Uterus (tissue), 4 donors: ENCODE data around the gene DQX1. TPM values are rescaled to one million over a fixed set of nuclear protein-coding genes. Genes with fewer than 3 reads are reported as not detected.
A peak's percentile ranks its signal among the peaks of the same experiment; 100 is the strongest.

Experiments
- DNase-seq, 2 donors: peaks; one replicate each; pipeline ENCODE4 v3.0.0-alpha.2; 2019 to 2020
- H3K27ac ChIP-seq, 2 donors: fragments of 200-600 bp; sonication (generic); 1 replicate in 1 of 2; 2 replicates in 1 of 2; pipeline ENCODE4 v1.5.1; 2016 to 2018
- H3K27me3 ChIP-seq, 2 donors: fragments of 200-600 bp; sonication (generic); one replicate each; pipeline ENCODE4 v1.5.1; 2018 to 2019; ENCODE audit warnings: control low read depth in 1 of 2
- H3K36me3 ChIP-seq, 2 donors: fragments of 200-600 bp; sonication (generic); one replicate each; pipeline ENCODE4 v1.5.1; 2019; ENCODE audit warnings: control low read depth in 1 of 2
- H3K4me1 ChIP-seq, 2 donors: fragments of 200-600 bp; sonication (generic); one replicate each; pipeline ENCODE4 v1.5.1; 2018 to 2019; ENCODE audit warnings: control low read depth in 1 of 2
- H3K4me3 ChIP-seq, 2 donors: fragments of 200-600 bp; sonication (generic); 1 replicate in 1 of 2; 2 replicates in 1 of 2; pipeline ENCODE4 v1.5.1; 2018 to 2019; ENCODE audit warnings: mild to moderate bottlenecking in 1 of 2
- H3K9me3 ChIP-seq, 2 donors: fragments of 200-600 bp; sonication (generic); one replicate each; pipeline ENCODE4 v1.5.1; 2019; ENCODE audit warnings: control low read depth in 1 of 2
- POLR2A ChIP-seq, 2 donors: fragments of 450-650 bp; IDR thresholded peaks; one replicate each; pipeline ENCODE4 v1.6.1; 2016; ENCODE audit warnings: antibody characterized with exemption in 2 of 2, mild to moderate bottlenecking in 1 of 2, moderate library complexity in 1 of 2
- intact Hi-C: fragments of 100-400 bp; cut with DNase I; formaldehyde crosslinking; loops from one replicate; pipeline ENCODE4 v1.15.1; 2023; ENCODE audit warnings: low total_unique reads
- total RNA-seq, 4 donors: library from RNA; depleted of rRNA in 3 of 4; stranded (reverse); fragments of >200 nt in 3 of 4; gene quantifications; one replicate each; pipeline versions ENCODE4 v1.1.0 to v1.2.4, GENCODE V29; 2014 to 2023
- TF ChIP-seq, protein P1 (sequence below), 4 experiments: fragments of 200-600 bp in 2 of 4; fragments of 450-650 bp in 2 of 4; sonication (generic) in 2 of 4; IDR thresholded peaks; one replicate each; pipeline ENCODE4 v1.5.1; 2016 to 2019; ENCODE audit warnings: antibody characterized with exemption in 4 of 4, mild to moderate bottlenecking in 2 of 4, moderate library complexity in 1 of 4
- donor health status: DM: yes; HTN: yes; CAD: no.

Gene DQX1
- total RNA-seq, 4 donors from 2014 or later: not detected

DNA sequence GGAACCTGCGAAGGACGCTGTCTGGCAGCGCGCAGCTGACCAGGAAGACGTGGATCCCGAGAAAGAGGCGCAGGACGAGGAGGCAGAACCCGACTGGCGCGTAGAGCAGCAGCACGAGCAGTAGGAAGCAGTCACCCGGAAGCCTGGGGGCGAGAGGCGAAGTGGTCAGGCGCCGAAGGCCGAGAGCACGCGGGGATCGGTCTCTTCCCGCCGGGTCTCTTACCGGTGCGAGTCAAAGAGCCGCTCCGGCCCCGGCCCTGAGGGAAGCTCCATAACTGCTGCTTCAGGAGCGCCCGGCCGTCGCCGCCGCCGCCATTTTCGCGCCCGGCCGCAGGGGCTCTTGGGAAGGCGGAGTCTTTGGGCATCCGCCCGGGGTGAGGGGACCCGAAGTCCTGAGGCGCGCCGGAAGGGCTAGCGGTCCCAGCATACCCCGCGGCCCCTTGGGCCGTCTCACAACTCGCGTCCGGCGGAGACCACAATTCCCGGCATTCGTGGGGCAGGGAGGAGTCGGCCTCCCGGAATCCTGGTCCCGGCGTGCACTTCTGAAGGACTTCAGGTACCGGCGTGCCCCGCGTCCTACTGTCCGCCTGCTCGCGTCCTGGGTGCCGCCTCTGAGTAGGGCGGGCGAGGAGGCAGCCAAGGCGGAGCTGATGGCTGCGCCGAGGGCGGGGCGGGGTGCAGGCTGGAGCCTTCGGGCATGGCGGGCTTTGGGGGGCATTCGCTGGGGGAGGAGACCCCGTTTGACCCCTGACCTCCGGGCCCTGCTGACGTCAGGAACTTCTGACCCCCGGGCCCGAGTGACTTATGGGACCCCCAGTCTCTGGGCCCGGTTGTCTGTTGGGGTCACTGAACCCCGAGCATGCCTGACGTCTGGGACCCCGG, 3.6 kb upstream of the DQX1 start, which contains the start of the genes AUP1 and HTRA2:
AUP1 (minus strand) TSS at position 350 of the 882 bp plus-strand sequence; CDS start at position 273, 77 bp downstream.
HTRA2 (plus strand) TSS at position 577 of the 882 bp plus-strand sequence; CDS start at position 651, 74 bp downstream.
- H3K9me3 ChIP-seq: no peaks in the 10 kb centered on the region
- no peaks in the 10 kb centered on the region for H3K36me3 ChIP-seq
- peak within 1 kb of the TSS; percentile 69 to 84 for H3K4me3 ChIP-seq
- peak; percentile 14 to 85 for TF ChIP-seq POLR2A (IDR thresholded peaks at IDR 0.05)
- TF ChIP-seq, protein P1, sequence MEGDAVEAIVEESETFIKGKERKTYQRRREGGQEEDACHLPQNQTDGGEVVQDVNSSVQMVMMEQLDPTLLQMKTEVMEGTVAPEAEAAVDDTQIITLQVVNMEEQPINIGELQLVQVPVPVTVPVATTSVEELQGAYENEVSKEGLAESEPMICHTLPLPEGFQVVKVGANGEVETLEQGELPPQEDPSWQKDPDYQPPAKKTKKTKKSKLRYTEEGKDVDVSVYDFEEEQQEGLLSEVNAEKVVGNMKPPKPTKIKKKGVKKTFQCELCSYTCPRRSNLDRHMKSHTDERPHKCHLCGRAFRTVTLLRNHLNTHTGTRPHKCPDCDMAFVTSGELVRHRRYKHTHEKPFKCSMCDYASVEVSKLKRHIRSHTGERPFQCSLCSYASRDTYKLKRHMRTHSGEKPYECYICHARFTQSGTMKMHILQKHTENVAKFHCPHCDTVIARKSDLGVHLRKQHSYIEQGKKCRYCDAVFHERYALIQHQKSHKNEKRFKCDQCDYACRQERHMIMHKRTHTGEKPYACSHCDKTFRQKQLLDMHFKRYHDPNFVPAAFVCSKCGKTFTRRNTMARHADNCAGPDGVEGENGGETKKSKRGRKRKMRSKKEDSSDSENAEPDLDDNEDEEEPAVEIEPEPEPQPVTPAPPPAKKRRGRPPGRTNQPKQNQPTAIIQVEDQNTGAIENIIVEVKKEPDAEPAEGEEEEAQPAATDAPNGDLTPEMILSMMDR (IDR thresholded peaks at IDR 0.05): peak in 1 of 4 experiments; percentile 23
- peak within 1 kb of the TSS; percentile 75 to 88 for H3K27ac ChIP-seq
- intact Hi-C loops: no loop called here
- H3K4me1 ChIP-seq: peaks cover 0 to 8% of the 10 kb centered on the region in 2 donors
- peak; percentile 98 for DNase-seq
- H3K27me3 ChIP-seq: no peaks in the 10 kb centered on the region

- Histone ChIP-seq H3K27ac (peak overlapping the region; percentile 75 to 88), H3K4me1 (peaks cover 0 to 8% of the 10 kb centered on the region in 2 donors), H3K36me3 (no peaks in the 10 kb centered on the region), H3K4me3 (peak overlapping the region; percentile 69 to 84), H3K9me3 (no peaks in the 10 kb centered on the region), H3K27me3 (no peaks in the 10 kb centered on the region)
- intact Hi-C loops: no loop called here
- DNase-seq: no peak
- TF ChIP-seq POLR2A (IDR thresholded peaks at IDR 0.05): no peak
- TF ChIP-seq, protein P1 (IDR thresholded peaks at IDR 0.05): no peak
Observed at GRCh38 chr2:74528600-74529356, 2.7 kb upstream of the DQX1 start.

DNA sequence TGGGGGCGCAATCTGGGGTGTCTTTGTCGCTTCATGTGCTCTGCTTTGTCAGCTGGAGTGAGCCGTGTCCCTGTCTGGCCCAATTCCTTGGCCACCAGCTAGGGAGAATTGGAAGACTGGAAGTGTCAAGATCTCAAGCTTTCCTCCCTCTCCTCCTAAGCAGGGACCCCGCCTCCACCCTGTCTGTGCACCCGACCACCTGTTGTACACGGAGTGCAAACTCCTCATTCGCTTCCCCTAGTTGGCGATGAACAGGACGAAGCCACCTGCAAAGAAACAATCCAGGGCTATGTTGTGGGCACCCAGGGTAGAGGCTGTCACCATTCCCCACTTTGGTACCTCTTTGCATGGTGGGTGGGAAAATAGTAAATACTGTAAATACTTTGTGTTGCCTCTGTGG, 1.7 kb upstream of the DQX1 start:
- intact Hi-C loops: no loop called here
- no peak for TF ChIP-seq POLR2A (IDR thresholded peaks at IDR 0.05)
- TF ChIP-seq, protein P1 (IDR thresholded peaks at IDR 0.05): no peak
- no peak overlapping the region for H3K4me3 ChIP-seq
- no peak overlapping the region for H3K27ac ChIP-seq
- DNase-seq: no peak
- peaks cover 0 to 8% of the 10 kb centered on the region in 2 donors for H3K4me1 ChIP-seq
- no peaks in the 10 kb centered on the region for H3K27me3 ChIP-seq
- no peaks in the 10 kb centered on the region for H3K9me3 ChIP-seq
- no peaks in the 10 kb centered on the region for H3K36me3 ChIP-seq

DNA sequence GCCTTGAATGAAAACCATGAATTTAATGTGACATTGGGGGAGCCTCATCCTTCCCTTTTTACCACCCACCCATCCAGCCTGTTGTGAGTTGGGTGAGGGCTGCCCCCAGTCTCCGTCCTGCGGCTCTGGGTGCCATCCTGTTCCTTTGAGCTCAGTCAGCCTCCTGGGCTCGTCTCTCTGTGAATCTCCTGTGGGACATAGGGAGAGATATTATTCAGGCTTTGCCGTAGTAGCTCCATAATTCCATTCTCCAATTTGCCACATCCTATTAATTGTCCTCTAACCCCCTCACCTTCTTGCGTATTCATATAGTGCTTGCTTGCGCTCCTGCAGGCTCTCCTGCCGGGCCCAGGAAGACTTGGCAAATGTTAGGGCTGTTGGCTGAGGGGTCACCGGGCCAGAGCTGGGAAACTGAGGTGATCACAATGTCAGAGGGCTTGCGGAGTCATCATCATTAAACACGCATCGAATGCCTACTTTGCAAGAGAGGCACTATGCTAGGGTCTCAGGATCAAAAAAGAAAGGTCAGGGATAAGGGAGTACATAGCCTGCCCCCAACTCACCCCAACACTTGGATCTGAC, 709 bp upstream of the DQX1 start:
- H3K4me3 ChIP-seq: no peak overlapping the region
- H3K27ac ChIP-seq: no peak overlapping the region
- H3K4me1 ChIP-seq: peaks cover 0 to 8% of the 10 kb centered on the region in 2 donors
- no peak for TF ChIP-seq POLR2A (IDR thresholded peaks at IDR 0.05)
- TF ChIP-seq, protein P1 (IDR thresholded peaks at IDR 0.05): no peak
- H3K9me3 ChIP-seq: no peaks in the 10 kb centered on the region
- H3K27me3 ChIP-seq: no peaks in the 10 kb centered on the region
- no peaks in the 10 kb centered on the region for H3K36me3 ChIP-seq
- intact Hi-C loops: no loop called here
- DNase-seq: no peak
